ENCODE results near the gene CCDC32. TPM values are rescaled to one million over a fixed set of nuclear protein-coding genes. Genes with fewer than 3 reads are reported as not detected.

The CCDC32 gene
- total RNA-seq, 1 donor, result 16.3 TPM

GRCh38 chr15:40595219-40595618 lies 30.4 kb upstream of the CCDC32 start:
- H3K4me2 ChIP-seq (ENCODE audit: insufficient read depth, low read length), result peak overlapping the region; percentile 99
- H3K27me3 ChIP-seq (ENCODE audit: insufficient read depth, low read length), result no peaks in the 10 kb centered on the region
- H3K4me1 ChIP-seq (ENCODE audit: insufficient read depth, low read length), result peaks cover 9% of the 10 kb centered on the region
- H3K4me3 ChIP-seq (ENCODE audit: insufficient read depth, low read length), result peak overlapping the region; percentile 86
- peak; percentile 65 for DNase-seq (ENCODE audit: insufficient read length, low spot score, missing footprints)
- H3K9me3 ChIP-seq (ENCODE audit: low read depth, low read length), result no peaks in the 10 kb centered on the region
- H3K36me3 ChIP-seq (ENCODE audit: insufficient read depth, low read length), result no peaks in the 10 kb centered on the region
- peak overlapping the region; percentile 97 for H2AFZ ChIP-seq (ENCODE audit: low read length)
- H3K27ac ChIP-seq (ENCODE audit: low read depth, low read length), result peak overlapping the region; percentile 96
- no peaks in the 10 kb centered on the region for H4K20me1 ChIP-seq (ENCODE audit: insufficient read depth, low read length)
- H3K79me2 ChIP-seq (ENCODE audit: insufficient read depth, low read length), result peaks cover 54% of the 10 kb centered on the region
- TF ChIP-seq CTCF (IDR thresholded peaks at IDR 0.05; ENCODE audit: extremely low read depth, low read depth, low read length), result no peak

- H3K4me3 ChIP-seq (ENCODE audit: insufficient read depth, low read length), result peak overlapping the region; percentile 86
- peaks cover 47% of the 10 kb centered on the region for H3K79me2 ChIP-seq (ENCODE audit: insufficient read depth, low read length)
- no peaks in the 10 kb centered on the region for H4K20me1 ChIP-seq (ENCODE audit: insufficient read depth, low read length)
- H3K9me3 ChIP-seq (ENCODE audit: low read depth, low read length), result no peaks in the 10 kb centered on the region
- no peaks in the 10 kb centered on the region for H3K27me3 ChIP-seq (ENCODE audit: insufficient read depth, low read length)
- H3K4me1 ChIP-seq (ENCODE audit: insufficient read depth, low read length), result peaks cover 9% of the 10 kb centered on the region
- H2AFZ ChIP-seq (ENCODE audit: low read length), result peak overlapping the region; percentile 97
- H3K4me2 ChIP-seq (ENCODE audit: insufficient read depth, low read length), result peak overlapping the region; percentile 99
- no peak for DNase-seq (ENCODE audit: insufficient read length, low spot score, missing footprints)
- TF ChIP-seq CTCF (IDR thresholded peaks at IDR 0.05; ENCODE audit: extremely low read depth, low read depth, low read length), result no peak
- no peaks in the 10 kb centered on the region for H3K36me3 ChIP-seq (ENCODE audit: insufficient read depth, low read length)
- H3K27ac ChIP-seq (ENCODE audit: low read depth, low read length), result peak overlapping the region; percentile 96
These were observed 29.6 kb upstream of the CCDC32 start for GRCh38 chr15:40594429-40594836.

- no peak for TF ChIP-seq CTCF (IDR thresholded peaks at IDR 0.05; ENCODE audit: extremely low read depth, low read depth, low read length)
- DNase-seq (ENCODE audit: insufficient read length, low spot score, missing footprints), result peak; percentile 91
- no peaks in the 10 kb centered on the region for H3K36me3 ChIP-seq (ENCODE audit: insufficient read depth, low read length)
These were observed 29.0 kb upstream of the CCDC32 start, which contains the start of gene KNL1 for GRCh38 chr15:40593588-40594428. Gene KNL1, plus strand, starts transcription at chr15:40594249. Its CDS starts 8,683 bp downstream, at chr15:40602932.

GRCh38 chr15:40593165-40593564 lies 28.3 kb upstream of the CCDC32 start:
- Histone ChIP-seq H4K20me1 (ENCODE audit: insufficient read depth, low read length) (no peaks in the 10 kb centered on the region), H3K36me3 (ENCODE audit: insufficient read depth, low read length) (no peaks in the 10 kb centered on the region), H3K27me3 (ENCODE audit: insufficient read depth, low read length) (no peaks in the 10 kb centered on the region), H2AFZ (ENCODE audit: low read length) (no peak overlapping the region), H3K4me3 (ENCODE audit: insufficient read depth, low read length) (no peak overlapping the region), H3K4me1 (ENCODE audit: insufficient read depth, low read length) (peaks cover 9% of the 10 kb centered on the region), H3K27ac (ENCODE audit: low read depth, low read length) (no peak overlapping the region), H3K79me2 (ENCODE audit: insufficient read depth, low read length) (peaks cover 34% of the 10 kb centered on the region), H3K4me2 (ENCODE audit: insufficient read depth, low read length) (no peak overlapping the region), H3K9me3 (ENCODE audit: low read depth, low read length) (no peaks in the 10 kb centered on the region)
- DNase-seq (ENCODE audit: insufficient read length, low spot score, missing footprints), result no peak
- no peak for TF ChIP-seq CTCF (IDR thresholded peaks at IDR 0.05; ENCODE audit: extremely low read depth, low read depth, low read length)

More at GRCh38 chr15:40593588-40594428, 29.0 kb upstream of the CCDC32 start, which contains the start of gene KNL1:
- H3K9me3 ChIP-seq (ENCODE audit: low read depth, low read length), result no peaks in the 10 kb centered on the region
- peaks cover 40% of the 10 kb centered on the region for H3K79me2 ChIP-seq (ENCODE audit: insufficient read depth, low read length)
- peak within 1 kb of the TSS; percentile 86 for H3K4me3 ChIP-seq (ENCODE audit: insufficient read depth, low read length)
- H4K20me1 ChIP-seq (ENCODE audit: insufficient read depth, low read length), result no peaks in the 10 kb centered on the region
- no peaks in the 10 kb centered on the region for H3K27me3 ChIP-seq (ENCODE audit: insufficient read depth, low read length)
- H3K4me1 ChIP-seq (ENCODE audit: insufficient read depth, low read length), result peaks cover 9% of the 10 kb centered on the region
- H3K27ac ChIP-seq (ENCODE audit: low read depth, low read length), result peak within 1 kb of the TSS; percentile 96
- peak within 1 kb of the TSS; percentile 99 for H3K4me2 ChIP-seq (ENCODE audit: insufficient read depth, low read length)
- peak within 1 kb of the TSS; percentile 97 for H2AFZ ChIP-seq (ENCODE audit: low read length)
